ENCODE data around the gene PAWR.

PAWR gene

DNA sequence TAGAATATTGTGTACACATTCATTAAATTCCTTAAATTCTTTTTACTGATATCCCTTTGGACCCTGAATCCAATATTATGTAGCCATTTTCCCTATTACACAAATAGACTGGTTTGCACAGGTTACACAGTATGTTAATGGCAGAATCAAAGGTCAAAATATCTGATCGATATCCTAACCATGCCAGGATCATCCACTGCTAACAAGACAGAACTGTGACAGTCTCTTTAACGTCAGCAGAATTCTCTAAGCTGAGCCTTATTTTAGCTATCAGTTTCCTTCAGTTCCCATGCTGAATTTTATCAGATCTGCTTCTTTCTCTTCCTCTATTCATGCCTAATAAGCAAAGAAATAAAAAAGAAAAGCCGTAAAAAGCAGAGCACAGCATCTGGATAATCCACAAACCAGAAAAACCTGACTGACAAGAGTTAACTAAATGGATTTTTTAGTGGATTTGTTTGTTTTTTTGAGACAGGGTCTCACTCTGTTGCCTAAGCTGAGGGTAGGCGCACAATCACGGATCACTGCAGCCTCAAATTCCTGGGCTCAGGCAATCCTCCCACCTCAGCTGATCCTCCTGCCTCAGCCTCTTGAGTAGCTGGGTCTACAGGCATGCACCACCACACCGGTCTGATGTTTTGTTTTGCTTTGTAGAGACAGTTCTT lies 130.4 kb downstream of the PAWR start:
- no peak for TF ChIP-seq EP300 (IDR thresholded peaks at IDR 0.05; ENCODE audit: borderline replicate concordance)
- TF ChIP-seq TEAD4 (IDR thresholded peaks at IDR 0.05), result peak; percentile 37; the same call in 1 of the 2 replicates

DNA sequence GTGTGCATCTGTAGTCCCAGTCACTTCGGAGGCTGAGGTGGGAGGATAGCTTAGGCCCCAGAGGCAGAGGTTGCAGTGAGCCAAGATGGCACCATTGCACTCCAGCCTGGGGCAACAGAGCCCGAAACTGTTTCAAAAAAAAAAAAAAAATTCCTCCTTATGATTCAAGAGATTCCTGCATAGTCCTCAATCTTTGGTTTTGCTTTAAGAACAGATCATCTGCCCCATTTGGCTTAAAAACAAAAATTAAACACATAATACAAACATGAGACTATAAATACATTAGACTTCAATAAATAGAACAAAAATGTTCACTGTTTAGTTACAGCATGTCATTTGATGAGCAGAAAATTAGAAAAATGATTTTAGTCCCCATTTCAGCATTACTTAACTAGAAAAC lies 131.2 kb downstream of the PAWR start:
- no peak for TF ChIP-seq EP300 (IDR thresholded peaks at IDR 0.05; ENCODE audit: borderline replicate concordance)
- TF ChIP-seq CREB1 (IDR thresholded peaks at IDR 0.05; ENCODE audit: low read depth), result no peak
- TF ChIP-seq, protein P1, sequence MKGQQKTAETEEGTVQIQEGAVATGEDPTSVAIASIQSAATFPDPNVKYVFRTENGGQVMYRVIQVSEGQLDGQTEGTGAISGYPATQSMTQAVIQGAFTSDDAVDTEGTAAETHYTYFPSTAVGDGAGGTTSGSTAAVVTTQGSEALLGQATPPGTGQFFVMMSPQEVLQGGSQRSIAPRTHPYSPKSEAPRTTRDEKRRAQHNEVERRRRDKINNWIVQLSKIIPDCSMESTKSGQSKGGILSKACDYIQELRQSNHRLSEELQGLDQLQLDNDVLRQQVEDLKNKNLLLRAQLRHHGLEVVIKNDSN (IDR thresholded peaks at IDR 0.05), result no peak
- TF ChIP-seq, protein P2, sequence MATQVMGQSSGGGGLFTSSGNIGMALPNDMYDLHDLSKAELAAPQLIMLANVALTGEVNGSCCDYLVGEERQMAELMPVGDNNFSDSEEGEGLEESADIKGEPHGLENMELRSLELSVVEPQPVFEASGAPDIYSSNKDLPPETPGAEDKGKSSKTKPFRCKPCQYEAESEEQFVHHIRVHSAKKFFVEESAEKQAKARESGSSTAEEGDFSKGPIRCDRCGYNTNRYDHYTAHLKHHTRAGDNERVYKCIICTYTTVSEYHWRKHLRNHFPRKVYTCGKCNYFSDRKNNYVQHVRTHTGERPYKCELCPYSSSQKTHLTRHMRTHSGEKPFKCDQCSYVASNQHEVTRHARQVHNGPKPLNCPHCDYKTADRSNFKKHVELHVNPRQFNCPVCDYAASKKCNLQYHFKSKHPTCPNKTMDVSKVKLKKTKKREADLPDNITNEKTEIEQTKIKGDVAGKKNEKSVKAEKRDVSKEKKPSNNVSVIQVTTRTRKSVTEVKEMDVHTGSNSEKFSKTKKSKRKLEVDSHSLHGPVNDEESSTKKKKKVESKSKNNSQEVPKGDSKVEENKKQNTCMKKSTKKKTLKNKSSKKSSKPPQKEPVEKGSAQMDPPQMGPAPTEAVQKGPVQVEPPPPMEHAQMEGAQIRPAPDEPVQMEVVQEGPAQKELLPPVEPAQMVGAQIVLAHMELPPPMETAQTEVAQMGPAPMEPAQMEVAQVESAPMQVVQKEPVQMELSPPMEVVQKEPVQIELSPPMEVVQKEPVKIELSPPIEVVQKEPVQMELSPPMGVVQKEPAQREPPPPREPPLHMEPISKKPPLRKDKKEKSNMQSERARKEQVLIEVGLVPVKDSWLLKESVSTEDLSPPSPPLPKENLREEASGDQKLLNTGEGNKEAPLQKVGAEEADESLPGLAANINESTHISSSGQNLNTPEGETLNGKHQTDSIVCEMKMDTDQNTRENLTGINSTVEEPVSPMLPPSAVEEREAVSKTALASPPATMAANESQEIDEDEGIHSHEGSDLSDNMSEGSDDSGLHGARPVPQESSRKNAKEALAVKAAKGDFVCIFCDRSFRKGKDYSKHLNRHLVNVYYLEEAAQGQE (IDR thresholded peaks at IDR 0.05; ENCODE audit: low read depth), result no peak
- no peak for TF ChIP-seq FOXM1 (IDR thresholded peaks at IDR 0.05; ENCODE audit: borderline replicate concordance, low read depth)
- no peak for TF ChIP-seq YY1 (IDR thresholded peaks at IDR 0.05; ENCODE audit: low read depth)
- no peak for TF ChIP-seq TCF12 (IDR thresholded peaks at IDR 0.05; ENCODE audit: low read depth)
- TF ChIP-seq TAF1 (IDR thresholded peaks at IDR 0.05; ENCODE audit: low read depth), result no peak
- TF ChIP-seq, protein P3, sequence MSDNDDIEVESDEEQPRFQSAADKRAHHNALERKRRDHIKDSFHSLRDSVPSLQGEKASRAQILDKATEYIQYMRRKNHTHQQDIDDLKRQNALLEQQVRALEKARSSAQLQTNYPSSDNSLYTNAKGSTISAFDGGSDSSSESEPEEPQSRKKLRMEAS (IDR thresholded peaks at IDR 0.05), result no peak
- TF ChIP-seq CEBPB (IDR thresholded peaks at IDR 0.05), result no peak
- TF ChIP-seq TEAD4 (IDR thresholded peaks at IDR 0.05), result no peak
- no peak for TF ChIP-seq RAD21 (IDR thresholded peaks at IDR 0.05; ENCODE audit: low read depth)
- no peak for TF ChIP-seq NFIC (IDR thresholded peaks at IDR 0.05)
- TF ChIP-seq EGR1 (IDR thresholded peaks at IDR 0.05), result no peak
- no peak for TF ChIP-seq ZBTB7A (IDR thresholded peaks at IDR 0.05; ENCODE audit: low read depth)

DNA sequence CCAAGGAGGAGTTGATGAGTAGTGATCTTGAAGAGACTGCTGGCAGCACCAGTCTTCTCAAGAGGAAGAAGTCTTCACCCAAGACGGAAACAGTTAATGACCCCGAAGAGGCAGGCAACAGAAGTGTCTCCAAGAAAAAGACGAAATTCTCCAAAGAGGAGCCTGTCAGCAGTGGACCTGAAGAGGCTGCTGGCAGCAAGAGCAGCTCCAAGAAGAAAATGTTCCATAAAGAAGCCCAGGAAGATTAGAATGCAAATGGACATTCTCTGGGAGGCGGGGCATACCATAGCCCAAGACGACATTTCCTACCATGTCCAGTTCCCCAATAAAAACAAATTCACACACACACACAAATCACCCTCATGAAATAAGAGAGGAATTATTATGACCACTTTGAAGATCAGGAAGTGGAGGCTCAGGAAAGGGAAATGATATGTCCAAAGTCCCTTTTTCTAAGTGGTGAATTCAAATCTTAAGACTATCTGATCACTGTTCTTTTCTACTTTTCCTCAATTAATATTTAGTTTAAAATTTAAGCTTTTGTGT lies 131.8 kb downstream of the PAWR start:
- TF ChIP-seq, protein P2 (IDR thresholded peaks at IDR 0.05; ENCODE audit: low read depth), result no peak
- TF ChIP-seq RAD21 (IDR thresholded peaks at IDR 0.05; ENCODE audit: low read depth), result no peak
- TF ChIP-seq ZBTB7A (IDR thresholded peaks at IDR 0.05; ENCODE audit: low read depth), result no peak
- TF ChIP-seq EGR1 (IDR thresholded peaks at IDR 0.05), result no peak
- no peak for TF ChIP-seq EP300 (IDR thresholded peaks at IDR 0.05; ENCODE audit: borderline replicate concordance)
- no peak for TF ChIP-seq TCF12 (IDR thresholded peaks at IDR 0.05; ENCODE audit: low read depth)
- TF ChIP-seq, protein P1 (IDR thresholded peaks at IDR 0.05), result no peak
- no peak for TF ChIP-seq CREB1 (IDR thresholded peaks at IDR 0.05; ENCODE audit: low read depth)
- TF ChIP-seq TEAD4 (IDR thresholded peaks at IDR 0.05), result no peak
- TF ChIP-seq TAF1 (IDR thresholded peaks at IDR 0.05; ENCODE audit: low read depth), result no peak
- no peak for TF ChIP-seq NFIC (IDR thresholded peaks at IDR 0.05)
- TF ChIP-seq YY1 (IDR thresholded peaks at IDR 0.05; ENCODE audit: low read depth), result no peak
- no peak for TF ChIP-seq FOXM1 (IDR thresholded peaks at IDR 0.05; ENCODE audit: borderline replicate concordance, low read depth)
- TF ChIP-seq CEBPB (IDR thresholded peaks at IDR 0.05), result no peak
- TF ChIP-seq, protein P3 (IDR thresholded peaks at IDR 0.05), result no peak

DNA sequence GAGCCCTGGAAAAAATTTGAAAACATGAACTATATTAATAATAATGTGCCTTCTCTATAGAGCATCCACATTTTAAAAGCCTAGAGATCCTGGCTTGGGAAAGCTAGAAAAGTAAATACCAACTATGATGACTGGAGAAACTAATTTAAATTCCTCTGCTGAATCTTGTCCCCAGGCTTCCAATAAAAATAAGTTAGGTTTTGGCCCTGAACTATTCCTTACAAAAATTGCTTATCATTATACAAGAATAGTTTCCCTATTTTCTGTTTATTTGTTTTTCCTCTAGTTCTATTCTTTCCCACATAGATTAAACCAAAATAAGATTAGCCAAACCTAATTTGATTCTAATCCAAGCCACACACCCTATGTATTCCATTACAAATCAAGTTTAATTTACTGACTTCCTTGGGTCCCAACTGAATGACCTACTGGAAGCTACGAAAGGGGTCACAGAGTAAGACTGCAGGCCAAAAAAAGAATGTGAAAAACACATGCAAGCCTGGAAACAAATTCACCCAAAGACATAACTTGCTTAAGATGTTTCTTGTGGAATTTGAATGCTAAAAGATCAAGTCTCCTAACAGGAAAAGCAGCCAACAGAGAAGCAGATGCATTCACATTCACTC lies 133.0 kb downstream of the PAWR start:
- TF ChIP-seq EP300 (IDR thresholded peaks at IDR 0.05; ENCODE audit: borderline replicate concordance) (no peak), FOXM1 (IDR thresholded peaks at IDR 0.05; ENCODE audit: borderline replicate concordance, low read depth) (no peak), CEBPB (IDR thresholded peaks at IDR 0.05) (no peak), ZBTB7A (IDR thresholded peaks at IDR 0.05; ENCODE audit: low read depth) (no peak), EGR1 (IDR thresholded peaks at IDR 0.05) (no peak), RAD21 (IDR thresholded peaks at IDR 0.05; ENCODE audit: low read depth) (no peak), TAF1 (IDR thresholded peaks at IDR 0.05; ENCODE audit: low read depth) (no peak), YY1 (IDR thresholded peaks at IDR 0.05; ENCODE audit: low read depth) (no peak)
- TF ChIP-seq, protein P3 (IDR thresholded peaks at IDR 0.05), result no peak
- TF ChIP-seq, protein P2 (IDR thresholded peaks at IDR 0.05; ENCODE audit: low read depth), result no peak
- TF ChIP-seq, protein P1 (IDR thresholded peaks at IDR 0.05), result no peak
